OCI-LY1 (cell line): Measurements from ENCODE around the gene SETDB1.
A peak's percentile ranks its signal among the peaks of the same experiment; 100 is the strongest.

Experiments
- EZH2 ChIP-seq: fragments of 200-600 bp; sonication (generic), shearing (Covaris generic); IDR thresholded peaks from 2 replicates; pipeline ENCODE4 v1.8.0; 2017; ENCODE audit warnings: borderline replicate concordance, mixed run types, mild to moderate bottlenecking, antibody characterized with exemption, low read length, moderate library complexity, mixed read lengths
- TF ChIP-seq, protein P1 (sequence below): fragments of 200-600 bp; sonication (generic), shearing (Covaris generic); IDR thresholded peaks from 2 replicates; pipeline ENCODE4 v1.5.1; 2017; ENCODE audit warnings: mild to moderate bottlenecking, antibody characterized with exemption, low read length, moderate library complexity, mixed read lengths

DNA sequence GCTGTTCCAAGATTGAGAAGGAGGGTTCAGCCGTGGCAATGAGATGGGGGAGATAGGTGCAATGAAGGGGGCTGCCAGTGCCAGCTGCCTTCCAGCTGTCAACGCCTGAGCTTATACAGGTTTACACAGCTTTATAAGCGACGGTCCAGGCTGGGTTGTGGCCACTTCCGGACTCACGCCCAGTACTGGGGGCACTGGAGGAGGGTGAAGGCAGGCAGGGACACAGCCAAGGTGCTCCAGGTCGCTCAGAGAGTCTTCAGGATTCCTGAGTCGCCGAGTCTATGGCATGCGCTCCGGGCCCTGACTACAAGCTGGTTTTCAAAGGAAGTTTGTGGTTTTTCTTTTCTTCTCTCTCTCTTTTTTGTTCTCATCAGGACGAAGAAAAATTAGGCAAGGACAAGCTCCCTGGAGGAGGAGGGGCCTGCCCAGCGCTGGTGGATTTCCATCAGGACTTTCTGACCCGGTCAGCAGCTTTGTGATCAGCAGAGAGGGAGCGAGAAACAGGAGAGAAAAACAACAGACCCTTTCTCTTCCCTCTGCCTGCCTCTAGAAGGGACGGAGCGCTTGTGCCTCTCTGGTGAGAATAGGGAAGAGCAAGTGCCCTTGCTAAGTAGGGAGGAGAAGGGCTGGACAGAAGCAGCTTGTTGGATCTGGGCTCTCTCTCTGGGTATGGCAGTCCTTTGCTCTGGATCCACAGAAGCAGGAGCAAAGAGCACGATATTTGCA is 80.3 kb downstream of the SETDB1 start, which contains the start of gene MINDY1:
- no peak for TF ChIP-seq EZH2
- TF ChIP-seq, protein P1, sequence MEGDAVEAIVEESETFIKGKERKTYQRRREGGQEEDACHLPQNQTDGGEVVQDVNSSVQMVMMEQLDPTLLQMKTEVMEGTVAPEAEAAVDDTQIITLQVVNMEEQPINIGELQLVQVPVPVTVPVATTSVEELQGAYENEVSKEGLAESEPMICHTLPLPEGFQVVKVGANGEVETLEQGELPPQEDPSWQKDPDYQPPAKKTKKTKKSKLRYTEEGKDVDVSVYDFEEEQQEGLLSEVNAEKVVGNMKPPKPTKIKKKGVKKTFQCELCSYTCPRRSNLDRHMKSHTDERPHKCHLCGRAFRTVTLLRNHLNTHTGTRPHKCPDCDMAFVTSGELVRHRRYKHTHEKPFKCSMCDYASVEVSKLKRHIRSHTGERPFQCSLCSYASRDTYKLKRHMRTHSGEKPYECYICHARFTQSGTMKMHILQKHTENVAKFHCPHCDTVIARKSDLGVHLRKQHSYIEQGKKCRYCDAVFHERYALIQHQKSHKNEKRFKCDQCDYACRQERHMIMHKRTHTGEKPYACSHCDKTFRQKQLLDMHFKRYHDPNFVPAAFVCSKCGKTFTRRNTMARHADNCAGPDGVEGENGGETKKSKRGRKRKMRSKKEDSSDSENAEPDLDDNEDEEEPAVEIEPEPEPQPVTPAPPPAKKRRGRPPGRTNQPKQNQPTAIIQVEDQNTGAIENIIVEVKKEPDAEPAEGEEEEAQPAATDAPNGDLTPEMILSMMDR: peak; percentile 44; the same call in 1 of the 2 replicates
